HG03095 (cell line): Measurements from ENCODE around the gene SCRN1.

Source experiments
- ATAC-seq: cut with Tn5 transposase; IDR thresholded peaks from one replicate; pipeline ENCODE4 v1.9.1; 2021; ENCODE audit warnings: moderate library complexity; ENCODE audit not compliant: unreplicated experiment

SCRN1 gene

GRCh38 chr7:30005464-30005863 is 15.9 kb upstream of the SCRN1 start:
- ATAC-seq: no peak

GRCh38 chr7:30003098-30003497 is 13.5 kb upstream of the SCRN1 start:
- ATAC-seq: no peak

- ATAC-seq: no peak
Measured at GRCh38 chr7:30001998-30002397, 12.4 kb upstream of the SCRN1 start.

GRCh38 chr7:29998489-29998888 is 8.9 kb upstream of the SCRN1 start:
- ATAC-seq: no peak

GRCh38 chr7:29996321-29996720 is 6.7 kb upstream of the SCRN1 start:
- no peak for ATAC-seq

GRCh38 chr7:29995652-29996051 is 6.1 kb upstream of the SCRN1 start:
- ATAC-seq: no peak

GRCh38 chr7:29993140-29993539 is 3.5 kb upstream of the SCRN1 start:
- ATAC-seq: no peak

GRCh38 chr7:29991937-29992336 is 2.3 kb upstream of the SCRN1 start:
- ATAC-seq: no peak

GRCh38 chr7:29990931-29991330 is 1.3 kb upstream of the SCRN1 start:
- ATAC-seq: no peak

- ATAC-seq: no peak
Measured at GRCh38 chr7:29988424-29989256, 961 bp downstream of the SCRN1 start.

GRCh38 chr7:29987811-29988317 is 1.7 kb downstream of the SCRN1 start:
- no peak for ATAC-seq

GRCh38 chr7:29987083-29987482 is 2.5 kb downstream of the SCRN1 start:
- ATAC-seq: no peak

- ATAC-seq: no peak
Measured at GRCh38 chr7:29980151-29980550, 9.4 kb downstream of the SCRN1 start.

GRCh38 chr7:29977886-29978651 is 11.5 kb downstream of the SCRN1 start:
- ATAC-seq: no peak

- ATAC-seq: no peak
Measured at GRCh38 chr7:29976673-29977415, 12.8 kb downstream of the SCRN1 start.

- no peak for ATAC-seq
Measured at GRCh38 chr7:29976266-29976665, 13.3 kb downstream of the SCRN1 start.

GRCh38 chr7:29975561-29975960 is 14.0 kb downstream of the SCRN1 start:
- no peak for ATAC-seq

GRCh38 chr7:29974286-29974685 is 15.3 kb downstream of the SCRN1 start:
- ATAC-seq: no peak

- no peak for ATAC-seq
Measured at GRCh38 chr7:29972315-29972669, 17.3 kb downstream of the SCRN1 start.

GRCh38 chr7:29971566-29972314 is 17.9 kb downstream of the SCRN1 start:
- ATAC-seq: no peak

- ATAC-seq: no peak
Measured at GRCh38 chr7:29970158-29970557, 19.4 kb downstream of the SCRN1 start.
